Measurements from ENCODE around the gene CITED1.

DNA sequence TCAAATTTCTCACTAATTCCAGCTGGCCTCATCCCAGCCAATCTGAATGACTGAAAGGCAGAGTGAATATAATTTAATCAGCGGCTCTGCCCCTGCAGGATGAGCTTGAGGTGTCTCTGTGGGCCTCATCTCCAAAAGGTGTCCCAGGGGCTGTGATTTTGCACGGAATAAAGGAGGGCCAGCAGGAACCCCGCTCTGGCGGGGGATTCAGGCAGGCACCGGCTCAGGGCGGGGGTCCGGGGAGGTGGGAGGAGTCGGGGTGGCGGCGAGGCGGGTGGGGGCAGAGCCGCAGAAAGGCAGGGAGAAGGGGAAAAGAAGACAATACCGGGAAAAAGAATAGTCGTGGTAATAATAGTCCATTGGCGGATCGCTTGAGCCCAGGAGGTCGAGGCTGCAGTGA lies 50.9 kb downstream of the CITED1 start:
- TF ChIP-seq POLR2AphosphoS5 (IDR thresholded peaks at IDR 0.05; ENCODE audit: low read depth, low read length) (no peak), POLR2A (IDR thresholded peaks at IDR 0.05; ENCODE audit: low read depth, low read length) (no peak)

All from GM12892 (cell line).